LNCAP (cell line): ENCODE measurements around the gene NAA11.

Source experiments
- CTCF ChIP-seq: fragments of 450-650 bp; IDR thresholded peaks from 2 replicates; pipeline ENCODE4 v1.5.1; 2017; ENCODE audit warnings: mild to moderate bottlenecking

The NAA11 gene

GRCh38 chr4:79294064-79294463 is 31.8 kb downstream of the NAA11 start:
- TF ChIP-seq CTCF, result no peak

DNA sequence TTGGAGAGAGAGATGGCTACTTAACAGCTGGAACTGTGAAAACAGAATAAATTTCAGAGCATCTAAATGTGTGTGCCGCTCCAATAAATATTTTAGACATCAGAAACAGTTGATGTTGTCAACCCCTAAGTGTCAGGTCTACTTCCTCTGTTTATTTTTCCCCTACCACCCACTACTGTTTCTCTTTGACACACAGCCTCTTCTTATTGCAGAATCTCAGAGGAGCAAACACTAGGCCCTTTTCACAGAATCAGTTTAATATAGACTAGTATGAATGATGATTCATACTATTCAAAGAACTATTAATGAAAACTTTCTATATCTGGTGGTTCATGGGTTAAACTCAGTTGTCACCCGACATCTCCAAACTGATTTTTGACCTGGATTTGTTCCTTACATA is 33.9 kb downstream of the NAA11 start:
- TF ChIP-seq CTCF, result no peak

DNA sequence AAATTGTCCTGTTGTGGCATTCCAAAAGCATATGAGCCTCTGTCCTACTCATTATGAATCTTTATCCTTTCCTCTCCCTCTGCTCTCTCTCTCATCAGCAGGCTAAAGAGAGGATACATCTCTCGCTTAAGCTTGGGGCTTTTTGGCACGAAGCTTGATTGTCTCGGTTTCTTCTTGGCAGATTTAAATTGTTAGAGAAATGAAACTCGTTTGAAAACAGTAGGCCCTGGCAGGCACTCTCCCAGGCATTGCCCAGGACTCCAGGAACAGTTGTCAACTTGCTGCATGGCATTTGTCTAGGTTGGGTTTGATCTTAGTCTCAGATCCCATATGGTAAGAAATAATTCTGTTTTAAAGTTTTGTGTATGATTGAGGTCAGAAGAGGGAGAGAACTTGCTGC is 35.5 kb downstream of the NAA11 start:
- TF ChIP-seq CTCF, result no peak

GRCh38 chr4:79288185-79288584 is 37.7 kb downstream of the NAA11 start:
- TF ChIP-seq CTCF, result no peak

GRCh38 chr4:79287718-79288117 is 38.1 kb downstream of the NAA11 start:
- no peak for TF ChIP-seq CTCF

- no peak for TF ChIP-seq CTCF
These were observed 38.8 kb downstream of the NAA11 start for GRCh38 chr4:79287076-79287475.

GRCh38 chr4:79281566-79282359 is 44.1 kb downstream of the NAA11 start:
- TF ChIP-seq CTCF, result no peak

- TF ChIP-seq CTCF, result no peak
These were observed 51.9 kb downstream of the NAA11 start for GRCh38 chr4:79273915-79274314.
